ENCODE data around the gene PPFIA2.

- no peak for TF ChIP-seq CTCF (conservative IDR thresholded peaks at IDR 0.05; ENCODE audit: low read depth, low read length)
- TF ChIP-seq EZH2phosphoT487 (IDR thresholded peaks at IDR 0.05; ENCODE audit: borderline replicate concordance, low read length) = no peak
Observed at GRCh38 chr12:81800298-81801148, 41.4 kb upstream of the PPFIA2 start.

All from PC-3 (cell line).